GM18861 (cell line): ENCODE data around the gene GSTT2B.
"Not testable (repeated sequence)": the region's sequence is repeated elsewhere in the genome, so short reads cannot be mapped to it uniquely, and the experiment has no call there.

ENCODE experiments used
- ATAC-seq: cut with Tn5 transposase; IDR thresholded peaks from one replicate; pipeline ENCODE4 v1.9.1; 2021; ENCODE audit not compliant: unreplicated experiment

The GSTT2B gene

GRCh38 chr22:23951383-23951782 lies 9.6 kb downstream of the GSTT2B start:
- ATAC-seq: not testable (repeated sequence)

- ATAC-seq: not testable (repeated sequence)
Measured at GRCh38 chr22:23949764-23950163, 11.2 kb downstream of the GSTT2B start.

- ATAC-seq: not testable (repeated sequence)
Measured at GRCh38 chr22:23947391-23947790, 13.6 kb downstream of the GSTT2B start.

- ATAC-seq: not testable (repeated sequence)
Measured at GRCh38 chr22:23940166-23940565, 20.8 kb downstream of the GSTT2B start.

- no peak for ATAC-seq
Measured at GRCh38 chr22:23939017-23939357, 22.0 kb downstream of the GSTT2B start.

- no peak for ATAC-seq
Measured at GRCh38 chr22:23938328-23939016, 22.5 kb downstream of the GSTT2B start.

- no peak for ATAC-seq
Measured at GRCh38 chr22:23926561-23926960, 34.4 kb downstream of the GSTT2B start.

- no peak for ATAC-seq
Measured at GRCh38 chr22:23925020-23925606, 35.9 kb downstream of the GSTT2B start.

GRCh38 chr22:23922921-23923320 lies 38.1 kb downstream of the GSTT2B start:
- no peak for ATAC-seq

GRCh38 chr22:23921586-23922201 lies 39.3 kb downstream of the GSTT2B start:
- ATAC-seq: not testable (repeated sequence)

GRCh38 chr22:23920267-23920611 lies 40.8 kb downstream of the GSTT2B start:
- ATAC-seq: not testable (repeated sequence)

GRCh38 chr22:23915290-23915689 lies 45.7 kb downstream of the GSTT2B start:
- ATAC-seq: no peak

- ATAC-seq: peak; percentile 88
Measured at GRCh38 chr22:23913661-23914353, 47.2 kb downstream of the GSTT2B start.

GRCh38 chr22:23913306-23913660 lies 47.7 kb downstream of the GSTT2B start:
- no peak for ATAC-seq

GRCh38 chr22:23912293-23912903 lies 48.6 kb downstream of the GSTT2B start:
- ATAC-seq: no peak

GRCh38 chr22:23911318-23911980 lies 49.5 kb downstream of the GSTT2B start:
- ATAC-seq: no peak

GRCh38 chr22:23910496-23911190 lies 50.4 kb downstream of the GSTT2B start:
- ATAC-seq: no peak

- ATAC-seq: no peak
Measured at GRCh38 chr22:23909296-23909898, 51.6 kb downstream of the GSTT2B start.

- ATAC-seq: no peak
Measured at GRCh38 chr22:23908587-23909205, 52.3 kb downstream of the GSTT2B start.

GRCh38 chr22:23907423-23907822 lies 53.6 kb downstream of the GSTT2B start:
- not testable (repeated sequence) for ATAC-seq
